HG03565 (cell line): ENCODE data around the gene PDS5A.
"Not testable (repeated sequence)": the region's sequence is repeated elsewhere in the genome, so short reads cannot be mapped to it uniquely, and the experiment has no call there.

Experiments used
- ATAC-seq: cut with Tn5 transposase; IDR thresholded peaks from one replicate; pipeline ENCODE4 v1.9.1; 2021; ENCODE audit warnings: mild to moderate bottlenecking, moderate library complexity; ENCODE audit not compliant: unreplicated experiment

The PDS5A gene

GRCh38 chr4:39963656-39964055 is 14.1 kb downstream of the PDS5A start:
- ATAC-seq: no peak

- ATAC-seq: no peak
Measured at GRCh38 chr4:39961311-39961877, 16.3 kb downstream of the PDS5A start.

- no peak for ATAC-seq
Measured at GRCh38 chr4:39950861-39951481, 26.7 kb downstream of the PDS5A start.

- ATAC-seq: no peak
Measured at GRCh38 chr4:39947963-39948362, 29.7 kb downstream of the PDS5A start.

GRCh38 chr4:39947417-39947816 is 30.3 kb downstream of the PDS5A start:
- no peak for ATAC-seq

GRCh38 chr4:39944245-39944644 is 33.5 kb downstream of the PDS5A start:
- ATAC-seq: not testable (repeated sequence)

GRCh38 chr4:39942507-39942906 is 35.2 kb downstream of the PDS5A start:
- peak; percentile 31 for ATAC-seq

GRCh38 chr4:39941682-39942217 is 36.0 kb downstream of the PDS5A start:
- ATAC-seq: no peak

- ATAC-seq: peak; percentile 45
Measured at GRCh38 chr4:39937683-39938268, 39.9 kb downstream of the PDS5A start.

- no peak for ATAC-seq
Measured at GRCh38 chr4:39936565-39937418, 40.9 kb downstream of the PDS5A start.

- no peak for ATAC-seq
Measured at GRCh38 chr4:39933671-39934590, 43.8 kb downstream of the PDS5A start.

GRCh38 chr4:39932776-39933402 is 44.8 kb downstream of the PDS5A start:
- no peak for ATAC-seq

GRCh38 chr4:39931441-39931901 is 46.2 kb downstream of the PDS5A start:
- ATAC-seq: peak; percentile 41

GRCh38 chr4:39928538-39928937 is 49.2 kb downstream of the PDS5A start:
- ATAC-seq: no peak

GRCh38 chr4:39924014-39924413 is 53.7 kb downstream of the PDS5A start:
- no peak for ATAC-seq

- ATAC-seq: no peak
Measured at GRCh38 chr4:39922399-39922798, 55.3 kb downstream of the PDS5A start.

- ATAC-seq: no peak
Measured at GRCh38 chr4:39913471-39913870, 64.2 kb downstream of the PDS5A start.

GRCh38 chr4:39910064-39910463 is 67.6 kb downstream of the PDS5A start:
- ATAC-seq: no peak

- no peak for ATAC-seq
Measured at GRCh38 chr4:39908284-39908683, 69.4 kb downstream of the PDS5A start.

GRCh38 chr4:39905656-39906055 is 72.1 kb downstream of the PDS5A start:
- no peak for ATAC-seq
